Measurements from ENCODE around the gene CRACR2A. TPM values are rescaled to one million over a fixed set of nuclear protein-coding genes. Genes with fewer than 3 reads are reported as not detected.

The CRACR2A gene
- total RNA-seq, 1 donor from 2014 or later = 4.4 TPM

- TF ChIP-seq POLR2A (IDR thresholded peaks at IDR 0.05) (no peak), POLR2AphosphoS5 (IDR thresholded peaks at IDR 0.05; ENCODE audit: insufficient read depth in 1 of 2, low read depth in 1 of 2) (no peak), CTCF (IDR thresholded peaks at IDR 0.05) (no peak)
- intact Hi-C loops (cut with DNase I) = no loop called here
- H3K4me1 ChIP-seq = no peaks in the 10 kb centered on the region
- no peak overlapping the region for H3K27ac ChIP-seq
- no peaks in the 10 kb centered on the region for H3K9me3 ChIP-seq
- no peaks in the 10 kb centered on the region for H3K27me3 ChIP-seq
- no peak for DNase-seq (ENCODE audit: extremely low spot score in 2 of 2)
- H3K4me3 ChIP-seq = no peak overlapping the region
- H3K36me3 ChIP-seq = no peaks in the 10 kb centered on the region
Observed at GRCh38 chr12:3725388-3726115, 27.4 kb downstream of the CRACR2A start.

- H3K27ac ChIP-seq = no peak overlapping the region
Observed at GRCh38 chr12:3723916-3724805, 28.7 kb downstream of the CRACR2A start.

DNA sequence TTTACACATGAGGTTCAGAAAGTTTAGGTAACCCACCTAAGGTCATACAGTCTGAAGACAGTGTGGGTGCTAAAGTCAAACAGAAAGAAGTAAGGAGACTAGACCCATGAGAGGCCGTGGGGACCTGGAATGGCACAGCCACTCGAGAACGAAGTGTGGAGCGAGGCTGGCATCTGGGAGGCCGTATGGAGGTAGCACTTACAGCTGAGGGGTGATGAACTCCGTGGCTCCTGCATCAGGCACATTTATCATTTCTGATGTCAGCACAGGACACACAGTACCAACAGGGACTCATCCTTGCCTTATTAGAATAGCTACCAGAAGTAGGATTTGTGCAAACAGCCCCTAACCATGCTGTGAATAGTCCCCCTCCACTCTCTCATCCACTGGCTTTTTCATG is 30.5 kb downstream of the CRACR2A start:
- no peak for DNase-seq (ENCODE audit: extremely low spot score in 2 of 2)
- TF ChIP-seq POLR2AphosphoS5 (IDR thresholded peaks at IDR 0.05; ENCODE audit: insufficient read depth in 1 of 2, low read depth in 1 of 2) (no peak), CTCF (IDR thresholded peaks at IDR 0.05) (no peak), POLR2A (IDR thresholded peaks at IDR 0.05) (no peak)
- no peak overlapping the region for H3K27ac ChIP-seq
- no peaks in the 10 kb centered on the region for H3K36me3 ChIP-seq
- H3K9me3 ChIP-seq = no peaks in the 10 kb centered on the region
- H3K4me1 ChIP-seq = no peaks in the 10 kb centered on the region
- H3K27me3 ChIP-seq = no peaks in the 10 kb centered on the region
- H3K4me3 ChIP-seq = no peak overlapping the region
- intact Hi-C loops (cut with DNase I) = no loop called here

More at GRCh38 chr12:3723916-3724805, 28.7 kb downstream of the CRACR2A start:
- TF ChIP-seq CTCF (IDR thresholded peaks at IDR 0.05) (no peak), POLR2A (IDR thresholded peaks at IDR 0.05) (no peak), POLR2AphosphoS5 (IDR thresholded peaks at IDR 0.05; ENCODE audit: insufficient read depth in 1 of 2, low read depth in 1 of 2) (no peak)
- H3K27me3 ChIP-seq = no peaks in the 10 kb centered on the region
- no peaks in the 10 kb centered on the region for H3K36me3 ChIP-seq
- no peaks in the 10 kb centered on the region for H3K9me3 ChIP-seq
- no peak overlapping the region for H3K4me3 ChIP-seq
- DNase-seq (ENCODE audit: extremely low spot score in 2 of 2) = no peak
- intact Hi-C loops (cut with DNase I) = no loop called here
- H3K4me1 ChIP-seq = no peaks in the 10 kb centered on the region

- intact Hi-C loops (cut with DNase I) = no loop called here
- Histone ChIP-seq H3K4me3 (no peak overlapping the region), H3K27ac (no peak overlapping the region), H3K27me3 (no peaks in the 10 kb centered on the region), H3K36me3 (no peaks in the 10 kb centered on the region), H3K4me1 (no peaks in the 10 kb centered on the region), H3K9me3 (no peaks in the 10 kb centered on the region)
- no peak for TF ChIP-seq CTCF (IDR thresholded peaks at IDR 0.05)
- no peak for TF ChIP-seq POLR2AphosphoS5 (IDR thresholded peaks at IDR 0.05; ENCODE audit: insufficient read depth in 1 of 2, low read depth in 1 of 2)
- TF ChIP-seq POLR2A (IDR thresholded peaks at IDR 0.05) = no peak
- DNase-seq (ENCODE audit: extremely low spot score in 2 of 2) = no peak
Observed at GRCh38 chr12:3720772-3721171, 32.1 kb downstream of the CRACR2A start.
